Measurements from ENCODE around the gene EMP1.

DNA sequence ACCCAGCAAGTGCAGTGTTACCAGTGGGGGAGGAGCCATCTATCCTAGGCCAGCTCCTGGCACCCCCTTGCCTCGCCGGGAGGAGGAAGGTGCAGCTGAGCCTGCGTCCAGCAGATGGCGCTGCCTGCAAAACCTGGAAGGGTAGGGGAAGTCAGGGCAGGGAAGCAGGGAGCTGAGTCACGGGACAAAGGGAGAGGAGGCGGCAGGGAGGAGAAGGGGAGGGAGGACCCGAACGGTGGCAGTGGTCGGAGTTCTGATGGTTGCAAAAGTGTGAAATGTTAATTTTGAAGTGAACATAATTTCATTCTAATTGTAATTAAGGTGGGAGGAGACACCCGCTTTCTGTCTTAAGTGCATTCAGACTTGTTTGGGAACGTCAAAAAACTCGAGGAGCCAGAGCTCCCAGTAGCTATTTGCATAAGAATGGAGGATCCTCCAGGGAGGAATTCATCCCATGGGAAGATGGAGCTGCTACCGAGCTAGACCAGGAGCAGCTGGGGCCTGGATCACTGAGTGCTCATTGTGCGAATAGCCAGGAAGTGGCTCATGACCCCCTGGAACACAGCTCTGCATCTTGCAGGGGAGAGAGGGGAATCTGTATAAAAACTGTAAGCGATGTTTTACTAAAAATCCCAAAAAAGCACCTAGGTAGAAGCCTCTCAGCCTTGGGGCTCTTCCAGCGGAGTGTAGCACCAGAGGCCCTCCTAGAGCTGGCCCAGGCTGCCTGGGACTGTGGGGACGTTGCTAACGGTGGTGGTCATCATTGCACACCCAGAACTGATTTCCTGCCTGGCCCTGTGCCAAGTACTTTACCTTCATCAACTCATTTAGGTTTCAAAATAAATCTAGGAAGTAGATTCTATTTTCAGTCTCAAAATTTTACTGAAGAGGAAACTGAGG lies 59.5 kb downstream of the EMP1 start:
- TF ChIP-seq TAF1 (IDR thresholded peaks at IDR 0.05; ENCODE audit: borderline replicate concordance, insufficient read depth, low read length) (no peak), FOXP2 (optimal IDR thresholded peaks at IDR 0.05; ENCODE audit: borderline replicate concordance, extremely low read depth, extremely low read length, insufficient read depth) (peak; percentile 90)
- TF ChIP-seq, protein P1, sequence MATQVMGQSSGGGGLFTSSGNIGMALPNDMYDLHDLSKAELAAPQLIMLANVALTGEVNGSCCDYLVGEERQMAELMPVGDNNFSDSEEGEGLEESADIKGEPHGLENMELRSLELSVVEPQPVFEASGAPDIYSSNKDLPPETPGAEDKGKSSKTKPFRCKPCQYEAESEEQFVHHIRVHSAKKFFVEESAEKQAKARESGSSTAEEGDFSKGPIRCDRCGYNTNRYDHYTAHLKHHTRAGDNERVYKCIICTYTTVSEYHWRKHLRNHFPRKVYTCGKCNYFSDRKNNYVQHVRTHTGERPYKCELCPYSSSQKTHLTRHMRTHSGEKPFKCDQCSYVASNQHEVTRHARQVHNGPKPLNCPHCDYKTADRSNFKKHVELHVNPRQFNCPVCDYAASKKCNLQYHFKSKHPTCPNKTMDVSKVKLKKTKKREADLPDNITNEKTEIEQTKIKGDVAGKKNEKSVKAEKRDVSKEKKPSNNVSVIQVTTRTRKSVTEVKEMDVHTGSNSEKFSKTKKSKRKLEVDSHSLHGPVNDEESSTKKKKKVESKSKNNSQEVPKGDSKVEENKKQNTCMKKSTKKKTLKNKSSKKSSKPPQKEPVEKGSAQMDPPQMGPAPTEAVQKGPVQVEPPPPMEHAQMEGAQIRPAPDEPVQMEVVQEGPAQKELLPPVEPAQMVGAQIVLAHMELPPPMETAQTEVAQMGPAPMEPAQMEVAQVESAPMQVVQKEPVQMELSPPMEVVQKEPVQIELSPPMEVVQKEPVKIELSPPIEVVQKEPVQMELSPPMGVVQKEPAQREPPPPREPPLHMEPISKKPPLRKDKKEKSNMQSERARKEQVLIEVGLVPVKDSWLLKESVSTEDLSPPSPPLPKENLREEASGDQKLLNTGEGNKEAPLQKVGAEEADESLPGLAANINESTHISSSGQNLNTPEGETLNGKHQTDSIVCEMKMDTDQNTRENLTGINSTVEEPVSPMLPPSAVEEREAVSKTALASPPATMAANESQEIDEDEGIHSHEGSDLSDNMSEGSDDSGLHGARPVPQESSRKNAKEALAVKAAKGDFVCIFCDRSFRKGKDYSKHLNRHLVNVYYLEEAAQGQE (IDR thresholded peaks at IDR 0.05; ENCODE audit: insufficient read depth in 1 of 2, low read depth in 2 of 2, low read length in 2 of 2): no peak
